Fibroblast of skin of back (primary cell): ENCODE results near the gene PTPN11.
A peak's percentile ranks its signal among the peaks of the same experiment; 100 is the strongest.
"Not testable (repeated sequence)": the region's sequence is repeated elsewhere in the genome, so short reads cannot be mapped to it uniquely, and the experiment has no call there.

Experiments
- DNase-seq: peaks from one replicate; pipeline ENCODE4 v3.0.0-alpha.2; 2013

The PTPN11 gene

GRCh38 chr12:112515868-112516267 lies 97.1 kb downstream of the PTPN11 start:
- DNase-seq, result no peak

GRCh38 chr12:112517730-112518364 lies 99.1 kb downstream of the PTPN11 start:
- DNase-seq, result no peak

- DNase-seq, result no peak
Measured at GRCh38 chr12:112518365-112518735, 99.6 kb downstream of the PTPN11 start.

- not testable (repeated sequence) for DNase-seq
Measured at GRCh38 chr12:112519841-112520340, 101.1 kb downstream of the PTPN11 start.

GRCh38 chr12:112523856-112524255 lies 105.1 kb downstream of the PTPN11 start:
- no peak for DNase-seq

GRCh38 chr12:112524269-112524668 lies 105.5 kb downstream of the PTPN11 start:
- no peak for DNase-seq

- DNase-seq, result no peak
Measured at GRCh38 chr12:112524676-112525425, 106.1 kb downstream of the PTPN11 start.

- DNase-seq, result no peak
Measured at GRCh38 chr12:112525426-112525809, 106.7 kb downstream of the PTPN11 start.

GRCh38 chr12:112527082-112527481 lies 108.3 kb downstream of the PTPN11 start:
- no peak for DNase-seq

GRCh38 chr12:112527501-112527900 lies 108.8 kb downstream of the PTPN11 start:
- DNase-seq, result no peak

- no peak for DNase-seq
Measured at GRCh38 chr12:112528521-112528920, 109.8 kb downstream of the PTPN11 start.

- DNase-seq, result no peak
Measured at GRCh38 chr12:112530941-112531340, 112.2 kb downstream of the PTPN11 start.

- DNase-seq, result no peak
Measured at GRCh38 chr12:112532106-112532505, 113.4 kb downstream of the PTPN11 start.

GRCh38 chr12:112533528-112533927 lies 114.8 kb downstream of the PTPN11 start:
- DNase-seq, result no peak

GRCh38 chr12:112535017-112535416 lies 116.3 kb downstream of the PTPN11 start:
- DNase-seq, result no peak

- no peak for DNase-seq
Measured at GRCh38 chr12:112535637-112536366, 117.1 kb downstream of the PTPN11 start.

GRCh38 chr12:112536367-112536730 lies 117.6 kb downstream of the PTPN11 start:
- DNase-seq, result no peak

GRCh38 chr12:112537710-112538396 lies 119.1 kb downstream of the PTPN11 start:
- peak; percentile 80 for DNase-seq

- no peak for DNase-seq
Measured at GRCh38 chr12:112538740-112539139, 120.0 kb downstream of the PTPN11 start.

GRCh38 chr12:112539221-112539620 lies 120.5 kb downstream of the PTPN11 start:
- DNase-seq, result peak; percentile 19

- DNase-seq, result no peak
Measured at GRCh38 chr12:112540021-112540420, 121.3 kb downstream of the PTPN11 start.

- DNase-seq, result no peak
Measured at GRCh38 chr12:112543751-112544150, 125.0 kb downstream of the PTPN11 start.

GRCh38 chr12:112546339-112546738 lies 127.6 kb downstream of the PTPN11 start:
- DNase-seq, result no peak
